Tibial artery (tissue), 4 donors: ENCODE data around the gene PERP.
"Not testable (repeated sequence)": the region's sequence is repeated elsewhere in the genome, so short reads cannot be mapped to it uniquely, and the experiment has no call there.

ENCODE experiments used
- DNase-seq, 2 donors: peaks; one replicate each; pipeline ENCODE4 v3.0.0-alpha.2; 2019
- H3K27ac ChIP-seq, 2 donors: fragments of 200-600 bp; sonication (generic) in 1 of 2; 1 replicate in 1 of 2; 2 replicates in 1 of 2; pipeline ENCODE4 v1.5.1; 2018 to 2019; ENCODE audit warnings: mild to moderate bottlenecking in 1 of 2
- H3K27me3 ChIP-seq, 2 donors: fragments of 200-600 bp; sonication (generic) in 1 of 2; one replicate each; pipeline versions ENCODE4 v1.5.1 to v1.6.0; 2016 to 2019
- H3K36me3 ChIP-seq, 3 donors: fragments of 200-600 bp; sonication (generic) in 2 of 3; one replicate each; pipeline ENCODE4 v1.5.1; 2016 to 2019; ENCODE audit warnings: mild to moderate bottlenecking in 2 of 3
- H3K4me1 ChIP-seq, 4 donors: fragments of 200-600 bp; sonication (generic) in 2 of 4; 1 replicate in 3 of 4; 2 replicates in 1 of 4; pipeline ENCODE4 v1.5.1; 2016 to 2019
- H3K4me3 ChIP-seq, 2 donors: fragments of 200-600 bp; sonication (generic) in 1 of 2; 1 replicate in 1 of 2; 2 replicates in 1 of 2; pipeline ENCODE4 v1.5.1; 2018 to 2019; ENCODE audit warnings: mild to moderate bottlenecking in 2 of 2
- H3K9me3 ChIP-seq, 3 donors: fragments of 200-600 bp; sonication (generic) in 1 of 3; one replicate each; pipeline ENCODE4 v1.5.1; 2016 to 2019
- CTCF ChIP-seq, 2 experiments: fragments of 200-600 bp in 1 of 2; fragments of 450-650 bp in 1 of 2; IDR thresholded peaks; one replicate each; pipeline ENCODE4 v1.5.1; 2017 to 2019; ENCODE audit warnings: antibody characterized with exemption in 2 of 2, mild to moderate bottlenecking in 1 of 2, moderate library complexity in 1 of 2
- intact Hi-C: fragments of 100-400 bp; cut with DNase I; formaldehyde crosslinking; loops from one replicate; pipeline ENCODE4 v1.15.0; 2023; ENCODE audit warnings: low total_unique reads

PERP gene

GRCh38 chr6:138129190-138129589, 22.0 kb upstream of the PERP start:
- intact Hi-C loops: no loop called here
- no peak for DNase-seq
- Histone ChIP-seq H3K27ac (no peak overlapping the region), H3K9me3 (no peaks in the 10 kb centered on the region), H3K4me1 (no peaks in the 10 kb centered on the region), H3K4me3 (no peak overlapping the region), H3K36me3 (no peaks in the 10 kb centered on the region), H3K27me3 (no peaks in the 10 kb centered on the region)
- no peak for TF ChIP-seq CTCF (IDR thresholded peaks at IDR 0.05)

- DNase-seq: no peak
- no peak overlapping the region for H3K4me3 ChIP-seq
- no peaks in the 10 kb centered on the region for H3K27me3 ChIP-seq
- intact Hi-C loops: no loop called here
- H3K4me1 ChIP-seq: no peaks in the 10 kb centered on the region
- H3K27ac ChIP-seq: no peak overlapping the region
- H3K9me3 ChIP-seq: no peaks in the 10 kb centered on the region
- no peaks in the 10 kb centered on the region for H3K36me3 ChIP-seq
- TF ChIP-seq CTCF (IDR thresholded peaks at IDR 0.05): no peak
These were observed 20.9 kb upstream of the PERP start for GRCh38 chr6:138128096-138128495.

- Histone ChIP-seq H3K9me3 (no peaks in the 10 kb centered on the region), H3K27me3 (no peaks in the 10 kb centered on the region), H3K4me1 (no peaks in the 10 kb centered on the region), H3K36me3 (no peaks in the 10 kb centered on the region), H3K4me3 (no peak overlapping the region), H3K27ac (no peak overlapping the region)
- intact Hi-C loops: no loop called here
- no peak for TF ChIP-seq CTCF (IDR thresholded peaks at IDR 0.05)
- DNase-seq: no peak
These were observed 16.9 kb upstream of the PERP start for GRCh38 chr6:138124096-138124495.

- no peak for DNase-seq
- Histone ChIP-seq H3K27ac (no peak overlapping the region), H3K9me3 (no peaks in the 10 kb centered on the region), H3K4me1 (no peaks in the 10 kb centered on the region), H3K36me3 (no peaks in the 10 kb centered on the region), H3K4me3 (no peak overlapping the region), H3K27me3 (peaks cover 0 to 6% of the 10 kb centered on the region in 2 donors)
- TF ChIP-seq CTCF (IDR thresholded peaks at IDR 0.05): no peak
- intact Hi-C loops: loop anchor here (5.0 to 10.0 kb wide), 3 partner anchors 285 to 647 kb away; partner anchors contain the start of gene HEBP2
These were observed 12.8 kb upstream of the PERP start for GRCh38 chr6:138119976-138120375.

GRCh38 chr6:138119229-138119628, 12.0 kb upstream of the PERP start:
- not testable (repeated sequence) for H3K27me3 ChIP-seq, H3K36me3 ChIP-seq, H3K9me3 ChIP-seq, H3K4me3 ChIP-seq, H3K4me1 ChIP-seq, H3K27ac ChIP-seq, DNase-seq
- intact Hi-C loops: loop anchor here (5.0 to 10.0 kb wide), 3 partner anchors 286 to 648 kb away; partner anchors contain the start of gene HEBP2

- intact Hi-C loops: loop anchor here (5.0 to 10.0 kb wide), 3 partner anchors 287 to 650 kb away; partner anchors contain the start of gene HEBP2
These were observed 10.2 kb upstream of the PERP start for GRCh38 chr6:138117376-138117914.

More at GRCh38 chr6:138117376-138117914, 10.2 kb upstream of the PERP start:
- no peak overlapping the region for H3K4me3 ChIP-seq
- H3K9me3 ChIP-seq: no peaks in the 10 kb centered on the region
- peaks cover 0 to 8% of the 10 kb centered on the region in 2 donors for H3K27me3 ChIP-seq
- no peak overlapping the region for H3K27ac ChIP-seq
- no peak for TF ChIP-seq CTCF (IDR thresholded peaks at IDR 0.05)
- no peaks in the 10 kb centered on the region for H3K4me1 ChIP-seq
- no peaks in the 10 kb centered on the region for H3K36me3 ChIP-seq
- DNase-seq: no peak
